CD4-positive, CD25-positive, alpha-beta regulatory T cell (primary cell): ENCODE results near the gene PKD1L1. TPM values are rescaled to one million over a fixed set of nuclear protein-coding genes. Genes with fewer than 3 reads are reported as not detected.
"Not testable (repeated sequence)": the region's sequence is repeated elsewhere in the genome, so short reads cannot be mapped to it uniquely, and the experiment has no call there.

Experiments
- ATAC-seq, 2 donors: fragments of 150-1000 bp; cut with Tn5 transposase; one replicate each; pipeline ENCODE4 v1.10.0; 2021; ENCODE audit warnings: low read depth in 2 of 2, moderate number of reproducible peaks in 2 of 2, moderate library complexity in 1 of 2
- DNase-seq, 3 donors: peaks; one replicate each; pipeline versions ENCODE4 v3.0.0 to v3.0.0-alpha.2; 2012 to 2022; ENCODE audit warnings: mixed read lengths in 1 of 3
- H3K27ac ChIP-seq: one replicate; pipeline ENCODE4 v1.7.0; 2013; ENCODE audit warnings: mild to moderate bottlenecking, low read length; ENCODE audit not compliant: insufficient read depth, poor library complexity, severe bottlenecking
- H3K27me3 ChIP-seq: one replicate; pipeline ENCODE4 v1.7.0; 2013; ENCODE audit warnings: low read length; ENCODE audit not compliant: control insufficient read depth, insufficient read depth
- H3K36me3 ChIP-seq: one replicate; pipeline ENCODE4 v1.7.0; 2013; ENCODE audit warnings: mild to moderate bottlenecking, low read length, moderate library complexity; ENCODE audit not compliant: control insufficient read depth, insufficient read depth
- H3K4me1 ChIP-seq: 2 replicates; pipeline ENCODE4 v1.7.0; 2013; ENCODE audit warnings: mild to moderate bottlenecking, low read length; ENCODE audit not compliant: insufficient read depth, control insufficient read depth, poor library complexity, severe bottlenecking
- H3K4me3 ChIP-seq: one replicate; pipeline ENCODE4 v1.7.0; 2013; ENCODE audit warnings: low read depth, mild to moderate bottlenecking, low read length, moderate library complexity
- H3K9me3 ChIP-seq, 2 experiments: 1 replicate in 1 of 2; 2 replicates in 1 of 2; pipeline ENCODE4 v1.7.0; 2013; ENCODE audit warnings: low read length in 2 of 2, mild to moderate bottlenecking in 1 of 2, moderate library complexity in 1 of 2; ENCODE audit not compliant: control insufficient read depth in 2 of 2
- H3K27ac Mint-ChIP-seq, 3 donors: one replicate each; pipeline ENCODE4 v1.8.0; 2020 to 2022; ENCODE audit warnings: mild to moderate bottlenecking in 3 of 3, mixed read lengths in 3 of 3, moderate library complexity in 2 of 3
- H3K27me3 Mint-ChIP-seq: one replicate; pipeline ENCODE4 v1.8.0; 2022; ENCODE audit warnings: mild to moderate bottlenecking, mixed read lengths
- H3K36me3 Mint-ChIP-seq: one replicate; pipeline ENCODE4 v1.8.0; 2020; ENCODE audit warnings: mixed read lengths
- H3K4me1 Mint-ChIP-seq, 4 donors: one replicate each; pipeline ENCODE4 v1.8.0; 2020 to 2022; ENCODE audit warnings: mixed read lengths in 4 of 4, mild to moderate bottlenecking in 1 of 4
- H3K4me3 Mint-ChIP-seq, 4 donors: one replicate each; pipeline ENCODE4 v1.8.0; 2020 to 2022; ENCODE audit warnings: mild to moderate bottlenecking in 4 of 4, mixed read lengths in 4 of 4, moderate library complexity in 3 of 4
- H3K9me3 Mint-ChIP-seq, 7 donors: one replicate each; pipeline ENCODE4 v1.8.0; 2020 to 2022; ENCODE audit warnings: mixed read lengths in 7 of 7, mild to moderate bottlenecking in 3 of 7, moderate library complexity in 2 of 7
- polyA plus RNA-seq, 4 donors: library from polyadenylated mRNA; unstranded; fragments of 300-500 nt; fragmentation: Illumina TruSeq; gene quantifications; one replicate each; pipeline ENCODE4 v1.2.3, GENCODE V29; 2021
- total RNA-seq: library from RNA; stranded (reverse); gene quantifications from one replicate; pipeline ENCODE4 v1.2.3, GENCODE V29; 2022

PKD1L1 gene
- total and polyA plus RNA-seq, 5 donors from 2014 or later: 0.02 to 0.17 (median 0.06) TPM; not detected in 2

DNA sequence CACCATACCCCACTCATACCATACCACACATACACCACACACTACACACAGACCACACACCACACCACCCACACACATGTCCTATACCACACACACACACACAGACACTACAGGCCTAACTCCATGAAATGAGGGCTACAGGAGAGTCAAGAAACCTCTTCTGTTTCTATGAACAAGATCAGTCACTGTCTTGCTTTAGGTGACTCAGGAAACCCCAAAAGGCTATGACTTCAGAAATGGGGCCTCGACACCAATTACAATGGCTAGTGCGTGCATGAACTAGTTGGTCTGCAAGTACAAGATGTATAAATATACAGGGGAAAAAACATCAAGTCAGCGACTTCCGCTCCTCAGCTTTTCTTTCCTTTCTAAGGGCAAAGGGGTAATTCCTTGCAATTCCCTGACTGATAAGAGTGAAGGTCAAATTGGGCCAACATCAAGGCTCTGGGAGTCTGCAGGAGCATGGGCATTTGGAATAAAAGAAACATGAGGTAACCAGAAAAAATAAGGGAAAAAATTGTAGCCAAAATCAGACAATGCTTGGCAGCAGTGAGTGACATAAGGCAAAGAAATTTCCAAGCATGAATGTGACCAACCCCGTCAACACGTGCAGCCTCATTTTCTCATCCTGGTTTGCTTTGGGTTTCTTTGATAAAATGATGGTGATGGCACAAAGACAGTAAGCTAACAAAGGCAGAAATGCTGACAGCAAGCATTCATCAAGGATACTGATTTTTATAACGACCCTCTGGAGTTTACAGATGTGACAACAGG, 1.5 kb downstream of the PKD1L1 start:
- no peak overlapping the region for H3K27ac ChIP-seq
- no peak for DNase-seq
- no peaks in the 10 kb centered on the region for H3K36me3 ChIP-seq
- peaks cover 6% of the 10 kb centered on the region for H3K27me3 Mint-ChIP-seq
- H3K4me3 ChIP-seq: no peak overlapping the region
- no peak overlapping the region for H3K4me3 Mint-ChIP-seq
- H3K36me3 Mint-ChIP-seq: no peaks in the 10 kb centered on the region
- no peak for ATAC-seq
- no peaks in the 10 kb centered on the region for H3K9me3 Mint-ChIP-seq
- H3K4me1 ChIP-seq: no peaks in the 10 kb centered on the region
- H3K27ac Mint-ChIP-seq: peak overlapping the region in 2 of 3 donors; percentile 36 to 52
- H3K4me1 Mint-ChIP-seq: no peaks in the 10 kb centered on the region
- H3K27me3 ChIP-seq: no peaks in the 10 kb centered on the region
- H3K9me3 ChIP-seq: no peaks in the 10 kb centered on the region

DNA sequence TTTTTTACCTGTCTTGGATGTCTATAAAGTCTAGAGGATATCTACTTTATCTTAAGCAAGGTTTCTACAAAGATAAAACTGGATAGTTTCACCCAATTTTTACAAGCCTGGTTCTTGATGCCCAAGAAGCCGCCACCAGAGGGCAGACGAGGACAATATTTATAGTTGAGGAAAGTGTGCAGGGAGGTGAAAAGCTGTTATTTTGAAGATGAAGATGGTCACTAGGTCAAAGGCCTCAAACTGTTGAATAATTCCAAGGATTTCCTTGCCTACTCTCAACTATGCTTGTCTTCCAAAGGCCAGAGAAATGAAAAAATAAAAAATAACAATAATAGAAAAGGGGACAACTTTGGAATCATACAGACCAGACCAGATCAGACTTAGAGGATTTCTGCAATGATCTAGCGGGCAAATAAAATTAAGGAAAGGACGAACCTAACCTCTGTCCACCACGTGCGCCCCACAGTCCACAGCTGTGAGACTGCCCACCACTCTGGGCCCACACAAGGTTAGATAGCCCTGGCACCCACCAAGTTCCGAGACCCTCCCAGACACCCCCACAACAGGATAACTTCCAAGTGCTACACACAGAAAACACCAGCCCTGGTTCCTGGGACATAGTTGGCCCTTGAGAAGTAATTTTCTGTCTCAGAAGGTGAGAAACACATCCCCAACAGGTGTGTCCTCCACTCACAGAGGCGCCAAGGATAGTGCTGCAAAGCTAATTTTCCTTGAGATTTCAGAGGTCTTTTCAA, 2.8 kb downstream of the PKD1L1 start:
- Histone ChIP-seq H3K4me1 (no peaks in the 10 kb centered on the region), H3K27ac (no peak overlapping the region), H3K4me3 (no peak overlapping the region), H3K9me3 (no peaks in the 10 kb centered on the region), H3K27me3 (no peaks in the 10 kb centered on the region), H3K36me3 (no peaks in the 10 kb centered on the region)
- Mint-ChIP-seq H3K27me3 (peaks cover 6% of the 10 kb centered on the region), H3K4me3 (no peak overlapping the region), H3K27ac (no peak overlapping the region), H3K4me1 (no peaks in the 10 kb centered on the region), H3K36me3 (no peaks in the 10 kb centered on the region), H3K9me3 (no peaks in the 10 kb centered on the region)
- ATAC-seq (peak in 1 of 2 donors; percentile 46), DNase-seq (peak; percentile 47 to 72 (median 59))

DNA sequence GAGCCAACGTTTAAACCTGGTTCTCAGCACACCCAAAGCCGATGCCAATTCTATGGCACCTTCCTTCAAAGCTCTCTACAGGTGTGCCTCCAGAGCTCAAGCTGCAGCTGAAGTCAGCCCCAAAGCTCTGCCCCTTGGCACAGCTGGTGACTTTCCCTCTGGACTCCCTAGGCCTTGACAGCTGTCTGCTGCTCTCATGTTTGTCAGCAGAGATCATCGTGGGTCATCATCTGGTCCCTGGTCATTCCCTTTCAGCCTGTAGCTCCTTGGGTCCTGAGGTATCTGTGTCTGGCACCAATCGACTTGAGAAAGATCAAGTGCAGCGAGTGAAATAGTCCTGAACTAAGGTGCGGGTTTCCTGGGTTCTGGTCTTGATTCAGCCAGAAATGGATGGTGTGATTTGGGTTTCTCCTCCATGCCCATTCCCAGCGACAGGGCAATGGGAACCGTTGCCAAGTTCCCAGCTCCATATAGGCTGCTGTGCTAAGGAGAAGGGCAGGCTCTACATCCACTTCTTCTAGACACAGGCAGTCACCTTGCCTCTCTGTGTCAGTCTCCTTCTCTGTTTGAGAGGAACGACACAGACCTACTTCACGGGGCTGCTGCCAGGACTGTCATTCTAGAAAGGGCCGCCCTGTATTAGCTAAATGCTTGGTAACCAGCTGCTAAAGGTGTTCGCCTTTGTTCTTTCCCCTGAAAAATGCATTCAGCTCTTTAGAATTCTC, 3.6 kb downstream of the PKD1L1 start:
- no peaks in the 10 kb centered on the region for H3K36me3 Mint-ChIP-seq
- H3K9me3 ChIP-seq: no peaks in the 10 kb centered on the region
- no peaks in the 10 kb centered on the region for H3K4me1 ChIP-seq
- no peaks in the 10 kb centered on the region for H3K4me1 Mint-ChIP-seq
- no peak overlapping the region for H3K27ac ChIP-seq
- no peaks in the 10 kb centered on the region for H3K36me3 ChIP-seq
- no peaks in the 10 kb centered on the region for H3K27me3 ChIP-seq
- no peak for DNase-seq
- no peak overlapping the region for H3K4me3 Mint-ChIP-seq
- no peak for ATAC-seq
- H3K9me3 Mint-ChIP-seq: no peaks in the 10 kb centered on the region
- peaks cover 6% of the 10 kb centered on the region for H3K27me3 Mint-ChIP-seq
- H3K4me3 ChIP-seq: no peak overlapping the region
- no peak overlapping the region for H3K27ac Mint-ChIP-seq

DNA sequence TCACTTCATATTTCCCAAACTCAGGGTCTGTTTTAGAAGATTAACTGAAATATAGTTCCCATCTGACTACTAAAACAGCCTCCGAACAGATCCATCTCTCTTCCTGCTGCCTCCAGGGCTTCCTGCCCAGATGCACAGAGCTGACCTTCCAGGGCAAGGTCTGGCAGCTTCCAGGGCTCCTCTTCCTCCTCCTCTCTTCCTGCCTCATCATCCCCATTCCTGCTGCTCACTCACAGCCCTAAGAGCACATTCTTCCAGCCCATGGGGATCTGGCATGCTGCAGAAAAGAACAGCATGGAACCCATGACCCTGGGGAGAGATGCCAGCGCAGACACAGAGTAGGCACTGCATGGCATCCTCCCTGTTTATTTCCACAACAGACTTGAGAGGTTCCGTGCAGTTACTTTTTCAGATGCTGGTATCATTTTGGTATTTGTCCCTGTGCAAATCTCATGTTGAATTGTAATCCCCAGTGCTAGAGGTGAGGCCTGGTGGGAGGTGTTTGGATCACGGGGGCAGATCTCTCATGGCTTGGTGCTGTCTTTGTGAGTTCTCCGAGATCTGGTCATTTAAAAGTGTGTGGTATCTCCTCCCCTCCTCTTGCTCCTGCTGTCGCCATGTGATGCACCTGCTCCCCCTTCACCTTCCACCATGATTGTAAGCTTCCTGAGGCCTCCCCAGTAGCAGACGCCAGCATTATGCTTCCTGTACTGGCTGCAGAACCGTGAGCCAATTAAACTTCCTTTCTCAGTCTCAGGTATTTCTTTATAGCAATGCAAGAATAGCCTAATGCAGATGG, 4.4 kb downstream of the PKD1L1 start:
- H3K4me3 Mint-ChIP-seq: no peak overlapping the region
- Histone ChIP-seq H3K4me3 (no peak overlapping the region), H3K9me3 (no peaks in the 10 kb centered on the region), H3K27ac (no peak overlapping the region), H3K4me1 (no peaks in the 10 kb centered on the region), H3K36me3 (no peaks in the 10 kb centered on the region), H3K27me3 (no peaks in the 10 kb centered on the region)
- DNase-seq (no peak), ATAC-seq (no peak)
- H3K36me3 Mint-ChIP-seq: no peaks in the 10 kb centered on the region
- no peaks in the 10 kb centered on the region for H3K4me1 Mint-ChIP-seq
- peak overlapping the region in 1 of 3 donors; percentile 45 for H3K27ac Mint-ChIP-seq
- no peaks in the 10 kb centered on the region for H3K9me3 Mint-ChIP-seq
- H3K27me3 Mint-ChIP-seq: peaks cover 6% of the 10 kb centered on the region

DNA sequence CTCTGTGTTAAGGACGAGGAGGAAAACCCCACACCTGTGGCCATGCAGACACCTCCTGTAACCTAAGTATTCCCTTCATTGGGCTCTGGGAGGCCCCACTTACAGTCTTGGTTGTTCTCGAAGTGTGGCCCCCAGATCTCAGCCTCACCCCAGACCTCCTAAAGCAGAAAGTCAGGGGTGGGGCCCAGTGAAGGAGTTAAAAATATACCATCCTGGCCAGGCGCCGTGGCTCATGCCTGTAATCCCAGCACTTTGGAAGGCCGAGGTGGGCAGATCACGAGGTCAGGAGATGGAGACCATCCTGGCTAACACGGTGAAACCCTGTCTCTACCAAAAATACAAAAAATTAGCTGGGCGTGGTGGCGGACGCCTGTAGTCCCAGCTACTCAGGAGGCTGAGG, 5.6 kb downstream of the PKD1L1 start:
- not testable (repeated sequence) for H3K36me3 Mint-ChIP-seq, H3K4me3 ChIP-seq, H3K4me1 ChIP-seq, DNase-seq, H3K36me3 ChIP-seq, H3K27ac Mint-ChIP-seq, ATAC-seq, H3K9me3 Mint-ChIP-seq, H3K27me3 ChIP-seq, H3K4me3 Mint-ChIP-seq, H3K9me3 ChIP-seq, H3K27me3 Mint-ChIP-seq, H3K27ac ChIP-seq, H3K4me1 Mint-ChIP-seq

DNA sequence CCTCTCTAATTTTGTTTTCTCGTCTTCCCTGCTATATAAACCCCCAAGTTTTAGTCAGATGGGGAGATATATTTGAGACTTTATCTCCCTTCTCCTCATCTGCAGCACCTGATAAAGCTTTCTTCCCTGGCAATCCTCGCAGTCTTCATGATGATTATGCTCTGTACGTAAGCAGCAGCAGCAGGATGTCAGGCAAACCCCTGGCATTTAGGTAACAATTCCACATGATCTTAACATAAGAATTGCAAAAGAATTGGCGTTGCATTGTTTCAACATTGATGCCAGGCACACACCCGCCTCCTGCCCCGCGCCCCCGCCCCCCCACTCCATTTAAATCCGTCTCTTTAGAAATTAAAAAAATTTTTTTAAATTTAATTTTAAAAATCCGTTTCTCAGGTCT, 6.1 kb downstream of the PKD1L1 start:
- Histone ChIP-seq H3K36me3 (no peaks in the 10 kb centered on the region), H3K4me1 (no peaks in the 10 kb centered on the region), H3K27me3 (no peaks in the 10 kb centered on the region), H3K9me3 (no peaks in the 10 kb centered on the region), H3K27ac (no peak overlapping the region), H3K4me3 (no peak overlapping the region)
- Mint-ChIP-seq H3K27ac (peak overlapping the region in 1 of 3 donors; percentile 47), H3K9me3 (no peaks in the 10 kb centered on the region), H3K4me3 (no peak overlapping the region), H3K4me1 (peaks cover 0 to 2% (median under 1%) of the 10 kb centered on the region in 4 donors), H3K36me3 (no peaks in the 10 kb centered on the region), H3K27me3 (peaks cover 6% of the 10 kb centered on the region)
- DNase-seq (no peak), ATAC-seq (no peak)

DNA sequence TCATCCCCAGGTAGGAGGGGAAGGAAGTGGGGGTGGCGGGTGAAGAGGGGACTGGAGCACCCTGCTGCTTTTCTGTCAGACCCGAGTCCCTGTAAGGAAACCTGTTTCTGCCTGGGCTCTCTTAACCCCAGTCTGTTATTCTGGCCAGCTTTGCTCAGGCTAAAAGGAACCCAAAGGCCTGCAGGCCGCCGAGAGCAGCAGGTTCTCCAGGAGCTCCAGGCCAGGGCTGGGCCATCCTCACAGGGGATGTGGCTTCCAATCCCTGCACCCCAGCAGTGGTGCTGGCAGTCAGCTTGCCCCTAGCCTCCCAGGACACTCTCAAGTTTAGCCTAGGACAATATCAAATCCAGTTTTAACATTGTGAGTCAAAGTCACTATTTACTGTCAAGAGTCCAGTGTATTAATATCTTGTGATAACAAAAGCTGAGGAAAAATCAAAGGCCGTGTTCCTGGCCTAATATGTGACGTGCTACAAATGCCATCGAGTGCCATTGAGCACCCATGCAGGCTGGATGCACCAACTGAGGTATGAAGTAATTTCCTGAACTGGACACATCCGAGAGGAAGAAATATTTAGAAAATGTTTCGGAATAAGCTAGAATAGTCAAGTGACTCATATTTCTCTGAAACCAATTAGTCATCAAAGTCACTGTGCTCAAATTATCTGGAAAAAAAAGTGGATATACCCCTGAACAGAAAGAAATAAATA, 7.0 kb downstream of the PKD1L1 start:
- H3K9me3 Mint-ChIP-seq: no peaks in the 10 kb centered on the region
- Histone ChIP-seq H3K27ac (no peak overlapping the region), H3K27me3 (no peaks in the 10 kb centered on the region), H3K4me1 (no peaks in the 10 kb centered on the region), H3K9me3 (no peaks in the 10 kb centered on the region), H3K4me3 (no peak overlapping the region), H3K36me3 (no peaks in the 10 kb centered on the region)
- ATAC-seq (no peak), DNase-seq (no peak)
- H3K4me3 Mint-ChIP-seq: no peak overlapping the region
- peaks cover 6% of the 10 kb centered on the region for H3K27me3 Mint-ChIP-seq
- H3K27ac Mint-ChIP-seq: peak overlapping the region in 1 of 3 donors; percentile 47
- H3K36me3 Mint-ChIP-seq: no peaks in the 10 kb centered on the region
- peaks cover 0 to 7% (median under 1%) of the 10 kb centered on the region in 4 donors for H3K4me1 Mint-ChIP-seq
